ENCODE data around the gene SLC35E1.
"Not testable (repeated sequence)": the region's sequence is repeated elsewhere in the genome, so short reads cannot be mapped to it uniquely, and the experiment has no call there.

Gene SLC35E1

DNA sequence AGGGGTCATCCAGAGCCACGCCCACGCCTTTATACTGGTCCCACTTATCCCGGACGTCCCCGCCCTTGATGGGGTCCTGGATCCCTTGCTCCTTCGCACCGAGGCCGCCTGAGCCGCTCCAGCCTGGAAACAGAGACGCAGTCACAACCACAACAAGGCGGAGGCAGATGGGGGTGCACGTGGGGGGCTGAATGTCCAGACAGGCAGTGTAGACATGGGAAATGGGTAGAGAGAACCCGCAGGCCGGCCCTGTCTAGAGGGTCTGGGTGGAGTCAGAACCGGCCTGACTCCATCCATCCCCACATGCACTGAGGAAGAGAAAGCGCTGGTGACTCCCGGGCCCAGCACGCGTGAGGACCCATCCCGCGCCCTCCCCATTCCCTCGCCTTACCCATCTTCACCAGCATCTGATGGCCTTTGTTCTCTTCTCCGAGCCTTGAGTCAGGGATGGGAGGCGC lies 53.0 kb downstream of the SLC35E1 start:
- no peak overlapping the region for H3K4me3 ChIP-seq (ENCODE audit: low read depth, low read length)
- TF ChIP-seq, protein P1, sequence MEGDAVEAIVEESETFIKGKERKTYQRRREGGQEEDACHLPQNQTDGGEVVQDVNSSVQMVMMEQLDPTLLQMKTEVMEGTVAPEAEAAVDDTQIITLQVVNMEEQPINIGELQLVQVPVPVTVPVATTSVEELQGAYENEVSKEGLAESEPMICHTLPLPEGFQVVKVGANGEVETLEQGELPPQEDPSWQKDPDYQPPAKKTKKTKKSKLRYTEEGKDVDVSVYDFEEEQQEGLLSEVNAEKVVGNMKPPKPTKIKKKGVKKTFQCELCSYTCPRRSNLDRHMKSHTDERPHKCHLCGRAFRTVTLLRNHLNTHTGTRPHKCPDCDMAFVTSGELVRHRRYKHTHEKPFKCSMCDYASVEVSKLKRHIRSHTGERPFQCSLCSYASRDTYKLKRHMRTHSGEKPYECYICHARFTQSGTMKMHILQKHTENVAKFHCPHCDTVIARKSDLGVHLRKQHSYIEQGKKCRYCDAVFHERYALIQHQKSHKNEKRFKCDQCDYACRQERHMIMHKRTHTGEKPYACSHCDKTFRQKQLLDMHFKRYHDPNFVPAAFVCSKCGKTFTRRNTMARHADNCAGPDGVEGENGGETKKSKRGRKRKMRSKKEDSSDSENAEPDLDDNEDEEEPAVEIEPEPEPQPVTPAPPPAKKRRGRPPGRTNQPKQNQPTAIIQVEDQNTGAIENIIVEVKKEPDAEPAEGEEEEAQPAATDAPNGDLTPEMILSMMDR (IDR thresholded peaks at IDR 0.05; ENCODE audit: low read depth, low read length) = no peak

DNA sequence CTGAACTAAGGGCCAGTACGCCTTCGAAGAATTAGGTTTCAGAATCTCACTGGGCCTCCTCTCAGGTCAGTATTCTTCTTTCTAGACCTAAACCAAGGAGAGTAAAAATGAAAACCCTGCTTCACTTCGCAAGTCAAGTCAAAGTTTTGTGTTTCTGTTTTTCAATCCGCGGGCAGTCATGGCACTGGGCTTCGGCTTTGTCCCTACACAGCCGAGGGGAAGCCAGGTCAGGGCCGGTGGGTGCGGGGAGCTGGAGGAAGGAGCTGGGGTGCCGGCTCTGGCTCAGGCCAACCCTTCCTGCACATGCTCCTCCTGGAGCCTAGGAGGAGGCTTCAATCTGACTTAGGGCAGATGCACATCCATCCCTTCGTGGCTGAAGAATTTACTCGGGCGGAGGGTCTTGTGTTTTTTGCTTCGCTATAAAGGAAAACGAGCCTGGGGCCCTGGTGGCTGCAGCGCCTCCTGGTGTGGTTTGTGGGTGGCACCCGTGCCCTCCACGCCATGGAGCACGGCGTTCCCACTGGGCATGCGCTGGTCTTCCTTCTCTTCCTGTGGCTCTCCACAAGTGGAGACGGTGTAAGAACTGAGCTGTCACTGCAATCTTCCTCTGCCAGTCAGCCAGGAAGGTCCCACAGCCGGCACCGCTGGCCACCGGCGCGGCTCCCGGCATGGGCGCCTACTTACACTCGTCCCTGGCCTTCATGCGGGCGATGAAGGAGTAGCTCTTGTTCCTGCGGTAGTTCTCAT lies 53.6 kb downstream of the SLC35E1 start:
- H3K4me3 ChIP-seq (ENCODE audit: low read depth, low read length) = no peak overlapping the region
- TF ChIP-seq, protein P1 (IDR thresholded peaks at IDR 0.05; ENCODE audit: low read depth, low read length) = no peak

DNA sequence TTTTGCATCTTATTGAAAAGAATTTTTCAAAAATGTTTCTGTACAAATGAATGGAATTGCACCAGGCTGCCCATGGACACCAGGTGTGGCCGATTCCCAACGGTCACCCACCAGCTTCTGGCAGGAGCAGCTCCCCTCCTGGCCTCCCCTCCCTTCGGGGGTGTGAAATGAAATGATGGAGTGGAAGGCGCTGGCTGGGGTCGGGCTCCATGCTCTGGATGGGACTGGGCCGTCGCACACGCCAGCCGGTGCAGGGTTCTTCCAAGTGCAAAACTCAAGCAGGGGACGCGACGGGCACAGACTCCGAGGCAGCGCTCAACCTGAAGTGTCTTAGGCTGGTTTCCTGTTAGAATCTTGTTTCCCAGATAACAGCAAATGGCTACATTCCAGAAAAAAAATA lies 54.2 kb downstream of the SLC35E1 start:
- no peak overlapping the region for H3K4me3 ChIP-seq (ENCODE audit: low read depth, low read length)
- TF ChIP-seq, protein P1 (IDR thresholded peaks at IDR 0.05; ENCODE audit: low read depth, low read length) = no peak

DNA sequence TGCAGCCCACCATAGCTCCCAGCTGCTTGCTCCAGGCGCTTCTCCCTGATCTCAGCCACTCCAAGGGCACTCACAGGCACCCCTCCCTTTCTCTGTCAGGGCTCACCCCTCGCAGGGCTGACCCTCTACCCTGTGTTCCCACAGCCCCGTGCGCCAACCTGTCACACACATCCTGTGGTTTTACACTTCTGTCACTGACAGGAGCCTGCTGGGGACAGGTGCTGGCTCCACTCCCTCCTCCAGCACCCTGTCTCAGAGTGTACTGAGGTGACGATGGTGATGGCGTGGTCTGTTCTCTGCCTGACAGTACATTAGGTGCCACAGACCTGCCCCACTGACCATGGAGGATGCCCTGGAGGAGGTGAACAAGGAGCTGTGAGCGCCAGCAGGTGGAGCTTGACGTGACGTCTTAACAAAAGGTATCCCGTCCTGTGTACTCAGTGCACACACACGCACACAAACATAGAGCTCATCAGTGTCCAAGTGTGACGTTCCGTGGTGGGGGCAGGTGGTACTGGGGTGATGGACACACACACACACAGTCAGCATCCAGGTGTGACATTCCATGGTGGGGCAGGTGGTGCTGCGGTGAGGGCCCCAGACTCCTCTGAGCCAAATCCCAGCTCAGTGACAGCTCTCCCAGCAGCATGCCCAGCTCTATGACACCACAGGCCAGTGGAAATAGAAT lies 55.1 kb downstream of the SLC35E1 start:
- TF ChIP-seq, protein P1 (IDR thresholded peaks at IDR 0.05; ENCODE audit: low read depth, low read length) = no peak
- H3K4me3 ChIP-seq (ENCODE audit: low read depth, low read length) = no peak overlapping the region

DNA sequence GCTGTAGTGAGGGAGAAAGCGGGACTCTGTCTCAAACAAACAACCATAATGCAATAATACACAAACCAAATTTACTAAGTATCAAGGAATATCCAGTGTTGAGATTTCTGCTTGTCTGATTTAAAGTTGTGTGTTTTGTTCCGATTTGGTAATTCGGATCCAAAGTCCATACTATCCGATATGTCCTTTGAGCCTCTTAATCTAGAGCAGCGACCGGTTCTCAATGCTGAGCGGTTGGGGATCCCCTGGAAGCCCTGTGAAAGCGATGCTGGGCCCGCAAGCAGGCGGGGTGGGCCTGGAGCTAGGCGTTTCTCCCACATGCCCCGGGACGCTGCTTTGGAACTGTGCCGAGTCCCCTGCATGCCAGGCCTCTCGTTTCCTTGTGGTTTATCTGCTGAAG lies 55.8 kb downstream of the SLC35E1 start:
- TF ChIP-seq, protein P1 (IDR thresholded peaks at IDR 0.05; ENCODE audit: low read depth, low read length) = no peak
- no peak overlapping the region for H3K4me3 ChIP-seq (ENCODE audit: low read depth, low read length)

DNA sequence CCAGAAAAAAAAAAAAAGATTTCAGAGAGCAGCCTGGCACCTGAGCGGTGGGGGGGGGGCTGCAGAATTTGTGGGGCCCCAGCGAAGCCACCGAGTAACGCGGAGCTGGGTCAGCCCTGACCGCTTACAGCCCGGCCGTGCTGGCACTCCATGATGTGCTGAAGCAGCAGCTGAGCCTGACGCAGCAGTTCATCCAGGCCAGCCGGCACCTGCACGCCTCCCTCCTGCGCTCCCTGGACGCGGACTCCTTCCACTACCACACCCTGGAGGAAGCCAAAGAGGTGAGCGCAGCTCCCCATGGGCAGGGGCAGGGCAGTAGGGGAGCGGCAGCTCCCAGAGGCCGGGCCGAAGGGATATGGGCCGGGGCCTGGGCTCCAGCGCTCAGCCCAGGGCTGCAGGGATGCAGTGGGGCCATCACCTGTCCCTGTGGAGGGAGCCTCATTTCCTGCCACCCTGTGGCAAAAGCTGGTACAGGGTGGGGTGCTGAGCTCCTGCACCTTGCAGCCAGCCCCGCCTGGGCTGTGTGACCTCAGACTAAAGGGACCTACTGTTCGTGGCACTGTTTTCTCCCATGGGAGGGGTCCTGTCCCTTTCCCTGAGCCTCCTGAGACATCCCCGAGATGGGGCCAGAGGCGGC lies 57.7 kb downstream of the SLC35E1 start:
- no peak overlapping the region for H3K4me3 ChIP-seq (ENCODE audit: low read depth, low read length)
- TF ChIP-seq, protein P1 (IDR thresholded peaks at IDR 0.05; ENCODE audit: low read depth, low read length) = no peak

DNA sequence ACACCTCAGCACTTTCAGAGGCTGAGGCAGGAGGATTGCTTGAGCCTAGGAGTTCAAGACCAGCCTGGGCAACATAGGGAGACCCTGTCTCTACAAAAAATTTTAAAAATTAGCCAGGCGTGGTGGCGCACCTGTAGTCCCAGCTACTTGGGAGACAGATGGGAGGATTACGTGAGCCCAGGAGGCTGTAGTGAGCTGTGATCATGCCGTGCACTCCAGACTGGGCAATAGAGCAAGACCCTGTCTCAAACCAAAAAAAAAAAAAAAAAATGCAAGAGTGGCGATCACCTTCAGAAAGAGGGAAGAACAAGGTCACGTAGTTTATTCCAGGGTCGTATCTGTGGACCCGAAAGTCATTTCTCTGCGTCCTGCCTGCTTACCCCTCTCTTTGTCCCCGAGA lies 59.6 kb downstream of the SLC35E1 start:
- H3K4me3 ChIP-seq (ENCODE audit: low read depth, low read length) = not testable (repeated sequence)

Data from WI38 (cell line).